Fibroblast of peridontal ligament (primary cell): Measurements from ENCODE around the gene ACTMAP.
"Not testable (repeated sequence)": the region's sequence is repeated elsewhere in the genome, so short reads cannot be mapped to it uniquely, and the experiment has no call there.

ENCODE experiments used
- DNase-seq: peaks from one replicate; pipeline ENCODE4 v3.0.0-alpha.2; 2010; ENCODE audit errors: extremely low read depth

The ACTMAP gene, protein sequence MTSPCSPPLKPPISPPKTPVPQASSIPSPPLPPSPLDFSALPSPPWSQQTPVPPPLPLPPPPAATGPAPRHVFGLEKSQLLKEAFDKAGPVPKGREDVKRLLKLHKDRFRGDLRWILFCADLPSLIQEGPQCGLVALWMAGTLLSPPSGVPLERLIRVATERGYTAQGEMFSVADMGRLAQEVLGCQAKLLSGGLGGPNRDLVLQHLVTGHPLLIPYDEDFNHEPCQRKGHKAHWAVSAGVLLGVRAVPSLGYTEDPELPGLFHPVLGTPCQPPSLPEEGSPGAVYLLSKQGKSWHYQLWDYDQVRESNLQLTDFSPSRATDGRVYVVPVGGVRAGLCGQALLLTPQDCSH

GRCh38 chr19:40750058-40750873, at the start of gene ACTMAP:
Gene ACTMAP (minus strand): TSS chr19:40750477. CDS start chr19:40749803, 674 bp downstream.
- peak; percentile 100 for DNase-seq

- DNase-seq = no peak
Measured at GRCh38 chr19:40799558-40800338, 49.5 kb upstream of the ACTMAP start.

DNA sequence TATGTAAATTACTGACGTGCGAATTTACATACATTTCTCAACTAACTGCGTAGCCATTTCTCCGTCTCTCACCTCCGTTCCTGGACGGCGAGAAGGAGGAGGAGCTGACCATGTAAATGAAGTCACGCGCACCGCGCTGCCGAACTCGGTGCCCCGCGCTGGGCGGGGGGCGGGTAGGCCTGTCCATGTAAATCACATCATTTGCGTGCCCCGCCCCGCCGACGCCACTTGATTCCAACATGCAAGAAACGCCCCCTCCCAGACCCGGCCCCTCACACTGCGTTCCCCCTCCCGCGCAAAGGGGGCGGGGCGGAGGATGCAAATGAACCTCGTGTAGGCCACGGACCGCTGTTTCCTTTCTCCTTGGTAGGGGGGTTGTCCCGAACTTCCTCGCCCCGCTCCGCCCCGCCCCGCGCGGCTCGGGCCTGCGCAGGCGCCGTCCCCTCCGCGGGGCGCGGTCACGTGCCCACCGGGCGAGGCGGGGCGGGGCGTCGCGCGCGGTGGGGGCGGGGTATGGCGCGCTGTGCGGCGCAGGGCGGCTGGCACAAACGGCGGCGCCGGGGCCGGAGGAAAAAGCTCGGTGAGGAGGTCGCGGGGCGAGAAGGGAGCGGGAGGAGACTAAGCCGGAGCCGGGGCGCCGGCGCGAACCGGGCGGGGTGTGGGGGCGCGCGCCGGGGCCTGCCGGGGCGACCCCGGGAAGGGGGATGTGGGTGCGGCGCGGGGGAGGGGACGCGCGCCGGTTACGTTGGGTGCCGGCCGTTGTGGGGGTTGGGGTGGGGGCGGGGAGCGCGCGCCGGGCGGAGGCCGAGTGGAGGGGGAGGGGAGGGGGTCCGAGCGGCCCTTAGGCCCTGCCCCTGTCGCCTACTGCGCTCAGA, 48.6 kb upstream of the ACTMAP start, which contains the start of gene EGLN2:
Gene EGLN2 (plus strand): TSS at position 509 of the 875 bp plus-strand sequence. CDS start 1,382 bp downstream, outside the sequence.
- peak; percentile 99 for DNase-seq

DNA sequence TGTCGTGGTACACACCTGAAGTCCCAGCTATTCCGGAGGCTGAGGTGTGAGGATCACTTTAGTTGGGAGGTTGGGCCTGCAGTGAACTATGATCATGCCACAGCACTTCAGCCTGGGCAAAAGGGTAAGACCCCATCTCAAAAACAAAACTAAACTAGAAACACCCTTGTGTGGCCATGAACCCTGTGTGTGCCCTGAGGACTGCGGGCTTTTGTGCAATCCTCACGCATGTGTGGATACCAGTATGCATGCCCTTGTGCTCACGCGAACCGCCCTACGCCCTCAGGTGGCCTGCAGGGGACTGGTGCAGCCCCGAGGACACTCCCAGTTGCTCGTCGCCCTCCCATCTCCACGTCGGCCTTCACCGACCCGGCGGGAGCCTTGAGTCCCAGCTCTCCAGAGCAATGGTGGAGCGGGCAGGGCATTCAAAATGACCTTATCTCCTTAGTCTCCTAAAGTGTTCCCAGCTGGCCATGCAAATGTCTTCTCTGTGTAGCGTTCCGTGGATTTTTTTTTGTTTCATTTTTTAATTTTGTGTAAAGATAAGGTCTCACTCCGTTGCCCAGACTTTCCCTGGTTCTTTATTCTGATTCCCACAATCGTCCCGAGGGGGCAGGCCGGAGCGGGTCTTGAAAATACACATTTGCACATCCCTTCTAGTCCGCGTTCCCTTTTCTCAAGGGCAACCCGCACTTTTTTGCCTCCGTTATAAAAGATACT, 47.8 kb upstream of the ACTMAP start:
- peak; percentile 48 for DNase-seq

DNA sequence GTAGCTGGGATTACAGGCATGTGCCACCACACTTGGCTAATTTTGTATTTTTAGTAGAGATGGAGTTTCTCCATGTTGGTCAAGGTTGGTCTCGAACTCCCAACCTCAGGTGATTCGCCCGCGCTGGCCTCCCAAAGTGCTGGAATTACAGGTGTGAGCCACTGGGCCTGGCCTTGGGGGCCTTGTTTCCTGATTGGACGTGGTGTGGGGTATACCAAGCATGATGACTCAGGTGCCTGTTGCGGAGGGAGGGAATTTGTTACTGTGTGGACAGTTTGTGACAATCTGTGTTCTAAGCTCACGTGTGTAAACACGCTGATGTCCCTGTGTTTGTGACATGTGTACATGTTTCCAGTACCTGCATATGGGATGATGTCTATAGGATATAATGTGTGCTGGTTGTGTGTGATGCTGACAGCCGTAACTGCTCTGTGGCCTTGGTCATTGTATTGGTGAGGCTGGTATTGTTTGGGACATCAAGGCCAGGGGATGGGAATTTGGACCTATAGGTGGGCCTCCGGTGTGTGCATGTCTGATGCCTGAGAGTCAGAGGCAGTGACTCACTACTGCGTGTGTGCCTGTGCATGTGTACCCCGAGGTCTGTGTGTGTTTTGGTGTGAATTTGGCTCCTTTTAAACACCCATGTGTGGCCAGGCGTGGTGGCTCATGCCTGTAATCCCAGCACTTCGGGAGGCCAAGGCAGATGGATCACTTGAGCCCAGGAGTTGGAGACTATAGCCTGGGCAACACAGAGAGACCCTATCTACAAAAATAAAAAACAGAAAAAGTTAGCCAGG, 47.1 kb upstream of the ACTMAP start:
- no peak for DNase-seq

DNA sequence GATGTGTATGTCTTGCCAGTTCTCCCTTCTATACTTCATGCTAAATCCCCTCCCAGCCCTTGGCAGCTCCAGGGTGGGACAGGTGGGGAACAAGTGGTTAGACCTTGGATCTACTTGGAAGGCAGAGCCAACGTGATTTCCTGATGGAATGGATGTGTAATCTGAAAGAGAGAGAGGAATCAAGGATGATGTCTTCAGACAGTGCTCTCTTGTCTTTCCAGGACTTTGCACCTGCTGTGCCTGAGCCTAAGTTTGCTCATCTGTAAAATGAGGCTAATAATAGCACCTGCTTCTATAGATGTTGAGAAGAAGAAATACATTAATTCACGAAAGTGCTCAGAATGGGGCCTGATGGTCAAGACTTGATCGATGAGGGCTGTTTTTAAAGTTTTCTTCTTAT, 41.7 kb upstream of the ACTMAP start:
- no peak for DNase-seq

- no peak for DNase-seq
Measured at GRCh38 chr19:40791349-40791748, 41.1 kb upstream of the ACTMAP start.

DNA sequence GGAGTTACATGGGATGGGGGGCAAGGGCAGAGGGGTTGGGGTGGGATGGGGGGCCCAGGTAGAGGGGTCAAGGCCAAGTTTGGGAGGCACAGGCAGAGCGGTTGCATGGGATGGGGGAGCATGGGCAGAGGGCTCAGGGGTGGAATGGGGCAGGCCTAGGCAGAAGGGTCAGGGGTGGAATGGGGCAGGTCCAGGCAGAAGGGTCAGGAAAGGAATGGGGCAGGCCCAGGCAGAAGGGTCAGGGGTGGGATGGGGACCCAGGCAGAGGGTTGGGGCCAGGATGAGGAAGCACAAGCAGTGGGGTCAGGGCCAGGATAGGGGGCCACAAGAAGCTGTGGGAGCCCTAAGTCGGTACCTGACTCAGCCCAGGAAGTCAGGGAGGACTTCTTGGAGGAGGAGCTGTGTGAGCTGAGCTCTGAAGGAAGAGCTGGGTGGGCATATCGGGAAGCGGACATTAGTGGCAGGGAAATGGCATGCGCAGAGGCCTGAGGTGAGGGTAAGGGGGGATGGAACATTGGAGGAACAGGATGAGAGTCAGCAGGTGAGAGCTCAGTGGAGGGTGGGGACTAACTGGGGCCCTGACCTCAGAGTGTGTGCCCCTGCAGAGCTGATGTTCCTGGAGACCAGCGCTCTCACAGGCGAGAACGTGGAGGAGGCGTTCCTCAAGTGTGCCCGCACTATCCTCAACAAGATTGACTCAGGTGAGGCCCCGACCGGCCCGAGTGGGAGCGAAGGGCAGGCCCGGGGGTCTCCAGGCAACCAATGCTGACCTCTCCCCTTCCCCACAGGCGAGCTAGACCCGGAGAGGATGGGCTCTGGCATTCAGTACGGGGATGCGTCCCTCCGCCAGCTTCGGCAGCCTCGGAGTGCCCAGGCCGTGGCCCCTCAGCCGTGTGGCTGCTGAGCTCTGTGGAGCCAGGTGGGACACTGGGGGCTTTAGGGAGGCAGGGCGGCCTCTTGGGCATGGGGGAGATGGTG, 36.1 kb upstream of the ACTMAP start:
- no peak for DNase-seq

GRCh38 chr19:40785526-40785925, 35.2 kb upstream of the ACTMAP start:
- no peak for DNase-seq

DNA sequence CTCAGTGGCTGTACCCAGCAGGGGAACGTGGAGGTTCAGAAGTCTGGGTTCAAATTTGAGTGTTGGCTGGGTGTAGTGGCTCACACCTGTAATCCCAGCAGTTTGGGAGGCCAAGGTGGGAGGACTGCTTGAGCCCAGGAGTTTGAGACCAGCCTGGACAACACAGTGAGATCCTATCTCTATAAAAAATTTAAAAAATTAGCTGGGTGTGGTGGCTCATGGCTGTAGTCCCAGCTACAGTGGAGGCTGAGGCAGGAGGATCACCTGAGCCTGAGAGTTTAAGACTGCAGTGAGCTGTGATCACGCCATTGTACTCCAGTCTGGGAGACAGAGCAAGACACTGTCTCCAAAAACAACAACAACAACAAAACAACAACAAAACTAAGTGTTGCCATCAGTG, 33.9 kb upstream of the ACTMAP start:
- not testable (repeated sequence) for DNase-seq

DNA sequence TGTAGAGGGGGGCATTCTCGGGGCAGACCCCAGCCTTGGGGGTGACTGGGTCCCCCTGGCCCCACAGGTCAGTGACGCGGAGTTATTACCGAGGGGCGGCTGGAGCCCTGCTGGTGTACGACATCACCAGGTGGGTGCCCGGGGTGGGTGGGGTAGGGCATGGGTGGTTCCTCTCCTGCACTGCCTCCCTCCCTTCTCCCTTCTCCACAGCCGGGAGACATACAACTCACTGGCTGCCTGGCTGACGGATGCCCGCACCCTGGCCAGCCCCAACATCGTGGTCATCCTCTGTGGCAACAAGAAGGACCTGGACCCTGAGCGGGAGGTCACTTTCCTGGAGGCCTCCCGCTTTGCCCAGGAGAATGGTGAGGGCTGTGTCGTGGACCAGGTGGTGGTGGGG, 33.4 kb upstream of the ACTMAP start:
- DNase-seq = no peak

DNA sequence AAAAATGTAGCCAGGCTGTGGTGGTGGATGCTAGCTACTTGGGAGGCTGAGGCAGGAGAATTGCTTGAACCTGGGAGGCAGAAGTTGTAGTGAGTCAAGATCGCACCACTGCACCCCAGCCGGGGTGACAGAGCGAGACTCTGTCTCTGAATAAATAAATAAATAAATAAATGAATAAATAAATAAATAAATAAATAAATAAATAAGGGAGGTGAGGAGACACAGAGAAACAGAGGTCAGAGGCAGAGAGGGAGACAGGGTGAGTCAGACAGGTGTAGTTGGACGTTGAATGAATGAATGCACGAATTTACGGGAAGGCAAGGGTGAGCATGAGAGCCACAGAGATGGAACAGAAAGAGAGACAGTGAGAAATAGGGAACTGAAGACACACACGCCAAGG, 30.9 kb upstream of the ACTMAP start:
- DNase-seq = no peak

DNA sequence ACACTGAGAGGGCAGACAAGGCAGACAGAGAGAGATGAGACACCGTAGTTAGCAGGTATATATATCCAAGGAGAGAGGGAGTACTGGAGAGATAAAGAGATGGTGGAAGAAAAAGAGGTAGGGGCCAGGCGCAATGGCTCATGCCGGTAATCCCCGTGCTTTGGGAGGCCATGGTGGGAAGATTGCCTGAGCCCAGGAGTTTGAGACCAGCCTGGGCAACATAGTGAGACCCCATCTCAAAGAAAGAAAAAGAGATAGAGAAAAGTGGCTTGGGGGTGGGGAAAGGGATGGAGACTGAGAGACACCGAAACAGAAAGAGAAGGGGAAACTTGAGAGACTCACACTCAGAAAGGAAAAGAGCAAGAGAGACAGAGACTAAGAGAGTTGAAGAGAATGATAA, 30.3 kb upstream of the ACTMAP start:
- no peak for DNase-seq

DNA sequence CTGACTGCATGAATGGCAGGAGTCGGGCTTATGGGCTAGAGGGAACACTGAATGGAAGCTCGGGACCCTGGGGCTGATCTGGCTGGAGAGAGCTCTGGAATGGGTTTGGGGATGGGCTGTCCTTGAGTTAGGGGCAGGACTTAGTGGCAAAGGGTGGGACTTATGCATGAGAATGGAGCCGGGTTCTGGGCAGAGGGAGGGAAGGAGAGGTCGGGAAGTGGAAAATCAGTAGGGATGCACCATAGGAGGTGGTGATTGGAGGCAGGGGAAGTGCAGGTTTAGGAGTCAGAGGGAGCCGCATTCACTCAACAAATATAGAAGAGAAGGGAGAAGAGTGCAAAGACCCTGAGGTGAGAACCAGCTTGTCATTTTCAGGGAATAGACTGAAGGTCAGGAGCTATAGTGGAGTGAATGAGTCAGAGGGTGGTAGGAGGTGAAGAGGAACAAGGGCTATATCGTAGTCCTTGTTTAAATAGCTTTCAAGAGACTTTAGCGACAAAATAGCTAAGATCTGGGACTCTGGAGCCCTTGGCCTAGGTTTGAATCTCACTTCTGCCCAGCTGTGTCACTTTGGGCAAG, 28.5 kb upstream of the ACTMAP start:
- DNase-seq = peak; percentile 20

- peak; percentile 99 for DNase-seq
Measured at GRCh38 chr19:40777937-40778705, 27.8 kb upstream of the ACTMAP start, which contains the start of gene RAB4B. Gene RAB4B (plus strand): TSS chr19:40778247. CDS start chr19:40778376, 129 bp downstream.

DNA sequence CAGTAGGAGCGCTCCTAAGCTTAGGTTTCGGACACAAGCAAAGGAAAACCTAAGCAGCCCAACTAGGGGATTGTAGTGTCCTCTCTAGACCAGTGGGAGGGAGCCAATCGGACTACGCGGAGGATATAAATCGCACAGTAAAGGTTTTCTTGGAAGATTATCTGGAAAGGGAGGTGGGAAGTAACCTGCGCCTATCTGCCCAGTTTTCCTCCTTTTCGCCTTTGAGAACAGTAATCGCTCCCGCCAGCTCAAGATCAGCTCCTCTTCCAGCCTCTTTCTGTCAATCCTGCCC, 27.3 kb upstream of the ACTMAP start:
- no peak for DNase-seq

DNA sequence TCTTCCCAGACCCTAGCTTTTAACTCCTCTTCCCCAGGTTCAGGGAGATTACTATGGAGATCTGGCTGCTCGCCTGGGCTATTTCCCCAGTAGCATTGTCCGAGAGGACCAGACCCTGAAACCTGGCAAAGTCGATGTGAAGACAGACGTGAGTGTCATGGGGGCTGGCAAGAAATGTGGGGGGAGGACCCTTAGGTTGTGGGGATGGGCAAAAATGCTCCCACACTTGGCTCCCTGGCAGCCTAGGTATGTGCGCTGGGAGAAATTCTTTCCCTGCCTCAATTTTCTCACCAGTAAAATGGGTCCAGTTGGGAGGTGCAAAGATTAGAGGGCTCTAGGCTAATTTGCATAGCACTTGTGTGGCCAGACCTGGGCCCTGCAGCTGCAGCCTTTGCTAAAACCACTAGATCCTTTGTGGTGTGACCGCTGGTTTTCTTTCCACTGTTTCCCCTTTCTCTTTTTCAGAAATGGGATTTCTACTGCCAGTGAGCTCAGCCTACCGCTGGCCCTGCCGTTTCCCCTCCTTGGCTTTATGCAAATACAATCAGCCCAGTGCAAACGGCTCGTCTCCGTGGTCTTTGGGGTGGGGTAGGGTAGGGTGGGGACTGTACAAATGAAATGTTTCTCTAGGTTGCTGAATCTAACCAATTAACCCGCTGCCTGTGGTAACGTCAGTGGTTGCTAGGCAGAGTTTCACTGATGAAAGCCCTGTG, 26.8 kb upstream of the ACTMAP start:
- peak; percentile 95 for DNase-seq
